ENCODE data around the gene CDH4. TPM values are rescaled to one million over a fixed set of nuclear protein-coding genes. Genes with fewer than 3 reads are reported as not detected.

CDH4 gene
- 2.1 and 3.8 TPM in 2 replicates for total RNA-seq (2014; rRNA removed; shearing (Covaris generic))

GRCh38 chr20:61251529-61252393 is at the start of gene CDH4:
Gene CDH4 (plus strand): TSS chr20:61252261.
- DNase-seq (ENCODE audit: low read depth): peak; percentile 48

- DNase-seq (ENCODE audit: low read depth): no peak
Measured at GRCh38 chr20:61203320-61203719, 48.7 kb upstream of the CDH4 start.

DNA sequence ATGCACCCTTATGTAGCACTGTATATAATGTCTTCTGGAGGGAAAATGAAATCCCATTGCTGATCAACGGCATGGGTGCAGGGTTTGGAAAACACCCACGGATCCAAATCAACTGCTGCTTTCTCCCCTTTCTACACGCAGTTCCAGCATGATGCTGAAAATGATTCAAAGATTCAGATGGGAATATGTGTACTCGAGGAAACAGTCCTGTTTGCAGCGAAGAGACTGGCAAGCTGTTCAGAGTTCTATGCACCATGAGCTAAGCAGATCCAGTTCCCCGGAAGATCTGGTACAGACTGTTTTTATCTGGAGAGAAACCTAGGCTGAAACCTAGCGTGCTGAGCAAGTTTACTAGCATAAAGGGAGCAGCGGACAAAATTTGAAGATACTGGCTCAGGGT is 47.9 kb upstream of the CDH4 start:
- DNase-seq (ENCODE audit: low read depth): no peak

DNA sequence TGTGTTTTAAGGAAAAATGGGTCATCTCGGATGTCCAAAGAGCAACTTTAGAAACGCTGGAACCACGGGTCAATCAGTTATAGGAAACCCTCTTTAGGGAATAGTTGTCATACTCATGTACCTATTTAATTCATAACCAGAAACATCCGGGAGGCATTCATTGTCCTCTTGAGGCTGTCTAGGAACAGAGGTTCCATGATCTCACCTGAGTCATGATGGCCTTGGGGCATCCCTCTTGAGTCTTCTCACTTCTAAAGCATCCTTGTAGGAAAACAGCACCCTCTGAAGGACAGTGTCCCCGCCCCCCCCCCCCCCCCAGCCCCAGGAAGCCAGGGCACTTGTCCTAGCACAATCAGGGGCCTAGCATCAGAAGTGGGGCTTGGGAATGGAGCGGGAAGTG is 46.3 kb upstream of the CDH4 start:
- no peak for DNase-seq (ENCODE audit: low read depth)

- DNase-seq (ENCODE audit: low read depth): no peak
Measured at GRCh38 chr20:61210862-61211261, 41.2 kb upstream of the CDH4 start.

GRCh38 chr20:61217848-61218247 is 34.2 kb upstream of the CDH4 start:
- no peak for DNase-seq (ENCODE audit: low read depth)

GRCh38 chr20:61219021-61219431 is 33.0 kb upstream of the CDH4 start:
- peak; percentile 23 for DNase-seq (ENCODE audit: low read depth)

- no peak for DNase-seq (ENCODE audit: low read depth)
Measured at GRCh38 chr20:61220131-61220530, 31.9 kb upstream of the CDH4 start.

- DNase-seq (ENCODE audit: low read depth): no peak
Measured at GRCh38 chr20:61220626-61221325, 31.3 kb upstream of the CDH4 start.

DNA sequence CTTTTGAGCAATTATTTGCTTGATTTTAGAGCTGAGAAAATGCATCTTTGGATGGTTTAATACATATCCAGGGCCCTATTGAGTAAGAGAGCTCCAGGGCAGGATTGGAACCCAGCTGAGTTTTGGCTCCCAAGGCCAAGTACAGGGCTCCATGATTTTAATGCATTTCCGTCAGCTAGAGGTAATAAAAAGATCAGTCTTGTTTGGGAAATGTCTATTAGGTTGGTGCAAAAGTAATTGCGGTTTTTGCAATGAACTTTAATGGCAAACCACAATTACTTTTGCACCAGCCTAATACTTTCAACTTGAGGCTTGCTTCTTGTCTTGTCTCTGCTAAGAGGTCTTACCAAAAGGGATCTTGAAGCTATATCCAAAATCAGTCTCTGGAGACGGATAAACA is 29.4 kb upstream of the CDH4 start:
- DNase-seq (ENCODE audit: low read depth): no peak

- no peak for DNase-seq (ENCODE audit: low read depth)
Measured at GRCh38 chr20:61223121-61223520, 28.9 kb upstream of the CDH4 start.

- no peak for DNase-seq (ENCODE audit: low read depth)
Measured at GRCh38 chr20:61230166-61230565, 21.9 kb upstream of the CDH4 start.

GRCh38 chr20:61233590-61233989 is 18.5 kb upstream of the CDH4 start:
- DNase-seq (ENCODE audit: low read depth): no peak

DNA sequence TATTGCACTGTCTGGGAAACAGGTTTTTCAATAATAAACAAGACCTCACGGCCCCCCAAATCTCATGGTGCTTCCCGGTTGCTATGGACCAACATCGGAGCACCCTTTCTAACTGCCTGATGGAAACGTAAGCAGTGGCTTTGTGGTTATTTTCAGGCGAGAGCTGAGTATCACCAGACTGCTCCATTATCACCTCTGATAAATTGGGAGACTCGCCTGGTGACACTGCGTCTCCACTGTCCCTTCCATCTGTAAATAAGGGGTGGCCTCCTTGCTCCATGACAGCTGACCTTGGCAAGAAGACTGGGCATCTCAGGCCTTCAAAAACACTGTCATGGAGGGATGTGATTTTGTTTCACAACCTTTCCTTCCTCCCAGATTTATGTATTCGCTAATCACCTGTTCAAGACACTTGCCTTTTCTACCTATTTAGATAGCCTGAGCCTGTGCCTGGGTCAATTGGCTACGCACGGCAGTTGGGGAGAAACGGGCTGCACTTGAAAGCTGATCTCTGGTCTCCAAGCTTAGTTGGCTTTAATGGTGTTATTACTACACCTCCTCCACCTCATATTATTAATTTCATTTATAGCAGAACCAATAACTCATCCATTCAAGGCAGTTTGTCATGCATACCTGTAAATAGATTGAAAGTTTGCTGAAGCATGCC is 17.7 kb upstream of the CDH4 start:
- DNase-seq (ENCODE audit: low read depth): no peak

- no peak for DNase-seq (ENCODE audit: low read depth)
Measured at GRCh38 chr20:61236713-61237112, 15.3 kb upstream of the CDH4 start.

DNA sequence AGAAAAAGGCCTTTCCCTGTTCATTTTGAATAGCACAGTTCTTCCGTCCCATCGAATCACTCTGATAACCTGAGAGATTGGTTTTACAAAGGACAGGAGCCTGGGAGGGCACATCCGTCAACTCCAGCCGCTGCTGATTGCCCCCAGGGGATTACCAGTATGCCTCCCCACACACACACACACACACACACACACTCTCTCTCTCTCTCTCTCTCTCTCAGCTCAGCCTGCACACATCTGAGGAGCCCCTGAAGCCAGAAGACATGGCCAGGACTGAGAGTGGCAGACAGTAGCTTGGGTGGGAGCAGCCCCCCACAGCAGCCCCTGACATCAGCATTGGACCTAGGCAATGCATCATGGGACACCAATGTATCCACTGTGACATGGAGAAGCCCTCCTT is 13.2 kb upstream of the CDH4 start:
- no peak for DNase-seq (ENCODE audit: low read depth)

GRCh38 chr20:61240814-61241213 is 11.2 kb upstream of the CDH4 start:
- no peak for DNase-seq (ENCODE audit: low read depth)

- no peak for DNase-seq (ENCODE audit: low read depth)
Measured at GRCh38 chr20:61244213-61244612, 7.8 kb upstream of the CDH4 start.

- no peak for DNase-seq (ENCODE audit: low read depth)
Measured at GRCh38 chr20:61246269-61246668, 5.8 kb upstream of the CDH4 start.

DNA sequence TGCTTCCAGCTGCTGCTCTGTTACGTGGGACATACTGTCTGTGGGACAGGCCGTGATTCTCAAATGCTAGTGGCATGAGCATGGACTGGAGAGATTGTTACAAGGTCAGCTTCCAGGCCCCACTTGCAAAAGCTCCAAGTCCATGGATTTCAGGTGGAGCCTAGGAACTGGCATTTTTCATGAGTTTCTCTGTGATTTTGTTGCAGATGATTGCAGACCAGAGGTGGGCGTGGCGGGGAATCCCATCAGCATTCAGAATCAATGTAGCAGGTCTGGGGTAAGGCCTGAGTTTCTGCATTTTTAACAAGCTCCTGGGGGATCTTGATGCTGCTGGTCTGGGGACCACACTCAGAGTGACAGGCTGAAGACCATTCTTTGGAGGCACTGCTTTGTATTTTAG is 2.4 kb upstream of the CDH4 start:
- DNase-seq (ENCODE audit: low read depth): no peak

GRCh38 chr20:61252601-61253263 is 671 bp downstream of the CDH4 start:
- peak; percentile 34 for DNase-seq (ENCODE audit: low read depth)

DNA sequence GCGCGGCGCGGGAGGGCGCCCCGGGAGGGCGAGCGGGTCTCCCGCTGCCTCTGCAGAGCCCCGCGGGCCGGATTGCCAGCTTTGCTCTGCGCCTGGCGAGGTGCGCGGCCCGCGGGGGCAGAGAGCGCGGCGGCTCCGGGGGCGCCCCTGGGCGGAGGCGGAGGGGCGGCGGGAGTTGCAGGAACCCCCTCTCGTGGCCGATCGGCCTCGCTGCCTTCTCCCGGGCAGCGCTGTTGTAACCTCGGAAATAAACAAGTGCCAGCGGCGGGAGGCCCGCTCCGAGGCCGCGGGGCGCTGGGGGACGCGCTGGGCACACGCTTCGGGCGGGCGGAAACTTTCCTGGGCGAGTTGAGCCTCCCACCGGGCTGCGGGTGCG is 1.2 kb downstream of the CDH4 start:
- peak; percentile 61 for DNase-seq (ENCODE audit: low read depth)

All from Daoy (cell line).